Adipocyte (in vitro differentiated cells): ENCODE data around the gene RUNX3.

Experiments
- DNase-seq: peaks from one replicate; pipeline ENCODE4 v3.0.0-alpha.2; 2015; ENCODE audit warnings: low read depth
- H3K27me3 ChIP-seq: replicated peaks from 2 replicates; pipeline ENCODE4 v1.7.0; 2013; ENCODE audit warnings: mild to moderate bottlenecking, low read length, moderate library complexity; ENCODE audit not compliant: control insufficient read depth, insufficient read depth
- H3K36me3 ChIP-seq: 2 replicates; pipeline ENCODE4 v1.7.0; 2013; ENCODE audit warnings: low read length, mild to moderate bottlenecking, moderate library complexity; ENCODE audit not compliant: control insufficient read depth, insufficient read depth, severe bottlenecking
- H3K4me1 ChIP-seq: 2 replicates; pipeline ENCODE4 v1.7.0; 2013; ENCODE audit warnings: mild to moderate bottlenecking, low read length, moderate library complexity; ENCODE audit not compliant: control insufficient read depth, insufficient read depth
- H3K4me3 ChIP-seq: 2 replicates; pipeline ENCODE4 v1.7.0; 2013; ENCODE audit warnings: mild to moderate bottlenecking, low read length, moderate library complexity
- H3K9ac ChIP-seq: 2 replicates; pipeline ENCODE4 v1.7.0; 2013; ENCODE audit warnings: mild to moderate bottlenecking, low read length, moderate library complexity
- H3K9me3 ChIP-seq: 2 replicates; pipeline ENCODE4 v1.7.0; 2013; ENCODE audit warnings: mild to moderate bottlenecking, low read length, moderate library complexity; ENCODE audit not compliant: control insufficient read depth

RUNX3 gene

DNA sequence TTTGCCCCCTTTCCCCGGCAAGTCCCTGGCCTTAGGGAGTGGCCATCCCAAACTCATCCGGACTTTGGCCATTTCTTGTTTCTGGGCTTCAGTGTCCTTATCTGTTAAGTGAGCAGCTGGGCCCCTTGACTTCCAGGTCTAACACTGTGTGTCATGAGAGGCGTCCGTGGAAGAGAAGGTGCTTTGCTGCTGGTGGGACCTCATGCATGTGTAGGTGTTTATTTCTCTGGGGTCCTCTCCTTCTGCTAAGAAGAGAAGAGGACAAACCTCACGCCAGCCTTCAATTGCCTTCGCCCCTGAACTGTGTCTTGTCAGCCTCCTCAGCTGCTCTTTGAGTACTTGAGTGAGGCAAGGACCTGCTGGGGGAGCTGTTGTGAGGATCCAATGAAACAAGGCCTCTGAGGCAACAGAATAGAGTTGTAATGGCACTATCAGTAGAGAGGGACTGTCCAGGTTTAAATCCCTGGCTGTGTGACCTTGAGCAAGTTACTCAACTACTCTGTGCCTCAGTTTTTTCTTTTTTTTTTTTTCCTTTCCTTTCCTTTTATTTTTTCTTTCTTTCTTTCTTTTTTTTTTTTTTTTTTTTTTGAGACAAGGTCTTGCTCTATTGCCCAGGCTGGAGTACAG, 72.5 kb downstream of the RUNX3 start:
- no peak overlapping the region for H3K9ac ChIP-seq
- no peaks in the 10 kb centered on the region for H3K36me3 ChIP-seq
- H3K4me1 ChIP-seq: no peaks in the 10 kb centered on the region
- DNase-seq: no peak
- H3K4me3 ChIP-seq: no peak overlapping the region
- H3K9me3 ChIP-seq: no peaks in the 10 kb centered on the region
- H3K27me3 ChIP-seq: no peaks in the 10 kb centered on the region

DNA sequence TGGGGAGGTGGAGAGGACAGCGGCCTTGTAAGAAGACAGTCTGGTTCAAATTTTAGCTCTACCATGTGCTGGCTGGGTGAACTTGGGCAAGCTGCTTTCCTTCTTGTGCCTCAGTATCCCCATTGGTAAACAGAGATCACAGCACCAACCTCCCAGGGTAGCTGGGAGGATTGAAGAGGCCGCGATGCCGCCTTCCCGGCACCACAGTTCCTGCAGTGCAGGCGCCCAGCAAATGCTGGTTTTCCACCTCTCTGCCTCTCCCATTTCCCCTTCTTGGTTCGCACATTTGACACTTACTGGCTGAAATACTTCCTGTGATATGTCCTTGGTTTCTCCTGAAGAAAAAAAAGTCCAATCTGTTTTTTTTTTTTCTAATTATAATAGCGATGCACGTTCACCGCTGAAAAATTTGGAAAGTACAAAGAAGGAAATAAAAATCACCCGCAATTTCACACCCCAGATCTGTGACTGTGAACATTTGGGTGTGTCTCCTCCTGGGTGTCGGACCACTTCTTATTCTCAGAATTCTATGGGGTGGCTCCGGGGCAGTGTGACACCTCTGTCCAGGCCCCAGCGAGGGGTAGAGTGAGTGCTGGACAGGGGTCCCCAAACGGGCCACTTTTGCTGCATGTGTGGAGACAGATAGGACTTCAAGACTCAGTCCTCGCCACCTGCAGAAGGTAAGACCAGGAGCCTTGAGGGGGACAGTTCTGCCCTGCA, 73.1 kb downstream of the RUNX3 start:
- no peak overlapping the region for H3K4me3 ChIP-seq
- H3K27me3 ChIP-seq: no peaks in the 10 kb centered on the region
- no peaks in the 10 kb centered on the region for H3K36me3 ChIP-seq
- DNase-seq: no peak
- H3K9ac ChIP-seq: no peak overlapping the region
- H3K4me1 ChIP-seq: no peaks in the 10 kb centered on the region
- H3K9me3 ChIP-seq: no peaks in the 10 kb centered on the region

DNA sequence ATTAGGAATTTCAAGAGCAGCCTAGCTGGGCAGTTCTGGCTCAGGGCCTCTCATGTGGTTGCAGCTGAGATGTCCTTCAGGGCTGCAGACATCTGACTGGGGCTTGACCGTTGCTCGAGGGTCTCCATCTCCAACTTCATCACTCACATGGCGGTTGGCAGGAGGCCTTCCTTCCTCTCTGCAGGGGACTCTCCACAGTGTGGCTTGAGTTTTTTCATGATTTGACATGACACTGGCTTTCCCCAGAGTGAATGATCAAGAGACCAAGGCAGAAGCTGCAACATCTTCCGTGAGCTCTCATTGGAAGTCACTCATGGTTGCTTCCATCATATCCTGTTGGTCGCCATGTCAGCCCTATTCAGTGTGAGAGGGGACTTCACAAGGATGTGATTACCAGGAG, 74.6 kb downstream of the RUNX3 start:
- H3K4me1 ChIP-seq: peaks cover 1% of the 10 kb centered on the region
- H3K9me3 ChIP-seq: no peaks in the 10 kb centered on the region
- H3K4me3 ChIP-seq: no peak overlapping the region
- no peak for DNase-seq
- no peaks in the 10 kb centered on the region for H3K27me3 ChIP-seq
- no peak overlapping the region for H3K9ac ChIP-seq
- no peaks in the 10 kb centered on the region for H3K36me3 ChIP-seq

DNA sequence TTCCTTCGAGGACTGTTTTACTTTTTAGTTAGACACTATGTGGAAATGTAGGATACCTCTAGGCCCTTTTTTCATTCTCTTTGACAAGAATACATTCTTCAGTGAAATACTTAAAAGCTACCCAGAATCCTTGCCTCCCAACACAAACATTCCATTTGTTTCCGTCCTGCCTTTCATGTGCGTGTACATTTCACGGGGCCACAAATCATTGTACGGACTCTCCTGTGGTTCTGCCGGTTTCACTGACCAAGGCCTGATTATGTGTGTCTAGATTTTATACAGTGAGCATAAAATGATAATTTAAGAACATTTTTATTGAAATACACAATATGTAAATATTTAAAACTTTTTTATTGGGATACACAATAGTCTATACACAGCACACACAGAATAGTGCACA, 76.4 kb downstream of the RUNX3 start:
- H3K36me3 ChIP-seq: no peaks in the 10 kb centered on the region
- H3K9me3 ChIP-seq: no peaks in the 10 kb centered on the region
- H3K4me1 ChIP-seq: peaks cover 18% of the 10 kb centered on the region
- H3K9ac ChIP-seq: no peak overlapping the region
- DNase-seq: no peak
- H3K27me3 ChIP-seq: no peaks in the 10 kb centered on the region
- no peak overlapping the region for H3K4me3 ChIP-seq

DNA sequence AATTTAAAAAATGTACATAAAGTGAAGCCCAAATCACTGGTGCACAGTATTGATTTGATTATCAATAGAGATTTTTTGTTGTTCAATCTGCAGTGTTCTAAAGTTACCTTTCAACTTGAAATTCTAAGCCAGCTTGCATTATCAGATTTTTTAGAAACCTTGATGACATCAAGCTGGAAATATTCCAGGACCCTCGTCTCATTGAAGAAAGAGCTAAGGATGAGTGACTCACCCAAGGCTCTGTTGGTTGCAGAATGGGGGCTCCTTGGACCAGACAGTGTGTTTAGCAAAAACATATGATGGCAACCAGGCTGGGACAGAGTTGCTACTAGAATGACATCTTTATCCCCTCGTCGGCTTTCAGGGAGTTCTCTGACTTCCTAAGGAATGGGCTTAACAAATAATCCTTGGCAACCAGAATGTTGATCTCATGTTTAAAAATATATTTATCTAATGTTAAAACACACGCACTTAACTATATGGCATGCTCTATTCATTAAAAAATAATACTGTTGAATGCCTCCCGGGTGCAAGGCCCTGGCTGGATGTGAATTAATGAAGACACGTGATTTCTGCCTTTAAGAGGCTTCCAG, 79.7 kb downstream of the RUNX3 start:
- H3K9ac ChIP-seq: no peak overlapping the region
- no peaks in the 10 kb centered on the region for H3K27me3 ChIP-seq
- no peak for DNase-seq
- no peaks in the 10 kb centered on the region for H3K9me3 ChIP-seq
- peaks cover 28% of the 10 kb centered on the region for H3K4me1 ChIP-seq
- peaks cover 17% of the 10 kb centered on the region for H3K36me3 ChIP-seq
- no peak overlapping the region for H3K4me3 ChIP-seq

DNA sequence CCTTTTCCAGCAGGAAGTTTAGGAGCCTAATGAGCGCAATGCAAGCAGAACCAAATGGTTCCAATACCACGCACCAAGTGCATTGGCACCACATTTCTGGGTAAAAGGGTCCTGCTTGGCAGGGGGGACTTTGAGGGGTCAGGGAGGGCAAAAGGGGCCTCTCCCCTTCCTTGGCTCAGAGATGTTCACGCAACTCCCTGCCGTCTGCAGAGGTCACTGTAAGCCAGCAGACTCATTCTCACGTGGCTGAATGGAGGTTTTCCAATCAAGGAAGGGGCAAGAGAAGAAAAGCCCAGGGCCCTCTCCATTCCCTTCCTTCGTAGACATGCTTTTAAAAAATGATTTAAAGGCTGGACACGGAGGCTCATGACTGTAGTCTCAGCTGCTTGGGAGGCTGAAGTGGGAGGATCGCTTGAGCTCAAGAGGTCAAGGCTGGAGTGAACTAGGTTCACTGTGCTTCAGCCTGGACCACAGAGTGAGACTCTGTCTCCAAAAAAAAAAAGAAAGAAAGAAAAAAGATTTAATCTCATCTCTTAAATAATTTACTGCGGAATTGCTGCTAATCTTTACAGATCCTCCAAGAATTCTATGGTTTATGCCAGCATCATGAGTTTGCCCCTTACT, 80.3 kb downstream of the RUNX3 start:
- peaks cover 21% of the 10 kb centered on the region for H3K36me3 ChIP-seq

More for the DNA sequence above, 80.3 kb downstream of the RUNX3 start:
- Histone ChIP-seq H3K4me1 (peaks cover 28% of the 10 kb centered on the region), H3K4me3 (no peak overlapping the region), H3K9me3 (no peaks in the 10 kb centered on the region), H3K27me3 (no peaks in the 10 kb centered on the region), H3K9ac (no peak overlapping the region)
- no peak for DNase-seq
